HepG2 (cell line): ENCODE data around the gene MAPK7. TPM values are rescaled to one million over a fixed set of nuclear protein-coding genes. Genes with fewer than 3 reads are reported as not detected.

Experiments used
- ATAC-seq: fragments of 200-7000 bp; cut with Tn5 transposase; 3 replicates; pipeline ENCODE4 v1.9.1; 2020; ENCODE audit warnings: mild to moderate bottlenecking, moderate library complexity
- BruUV-seq: library from RNA; stranded (reverse); fragments of 400-500 nt; replicated peaks from 2 replicates; lab custom pipeline; 2021; lab: Mats Ljungman, UMichigan
- CTCF ChIA-PET: fragments of 300-600 bp; formaldehyde crosslinking; extraction: SDS; loops from one replicate; lab custom pipeline; 2021; ENCODE audit warnings: low total read pairs, inconsistent platforms, low intra/inter-chr PET ratio; lab: Yijun Ruan, JAX
- POLR2A ChIA-PET: fragments of 350-600 bp; sonication (Branson Sonifier 250); formaldehyde crosslinking; loops from one replicate; lab custom pipeline; 2020; ENCODE audit warnings: antibody characterized with exemption, inconsistent platforms; lab: Yijun Ruan, JAX
- DNase-seq: peaks from one replicate; pipeline ENCODE4 v3.0.0-alpha.2; 2015; ENCODE audit warnings: low spot score
- FAIRE-seq: peaks from 3 replicates; lab custom pipeline; 2011; peaks lifted over from hg19 to GRCh38; lab: Jason Lieb, UNC
- H2AFZ ChIP-seq: one replicate; pipeline ENCODE4 v1.6.1; 2011; ENCODE audit warnings: low read length, inconsistent platforms
- H3K27ac ChIP-seq: fragments of 300-600 bp; 3 replicates; pipeline ENCODE4 v1.8.0; 2011; ENCODE audit warnings: mixed run types, mild to moderate bottlenecking, mixed read lengths, low read length, inconsistent platforms; ENCODE audit not compliant: insufficient read depth; ENCODE audit errors: extremely low read length
- H3K27me3 ChIP-seq, 2 experiments: fragments of 200-600 bp in 1 of 2; 2 replicates in 1 of 2; 3 replicates in 1 of 2; pipeline versions ENCODE4 v1.6.0 to v1.8.0; 2011; ENCODE audit warnings: low read length in 2 of 2, mild to moderate bottlenecking in 2 of 2, moderate library complexity in 2 of 2, inconsistent platforms in 1 of 2; ENCODE audit not compliant: insufficient read depth in 2 of 2, control insufficient read depth in 1 of 2
- H3K36me3 ChIP-seq, 2 experiments: fragments of 200-600 bp in 1 of 2; replicated peaks in 1 of 2; 2 replicates in 1 of 2; 3 replicates in 1 of 2; pipeline versions ENCODE4 v1.5.1 to v1.8.0; 2011; ENCODE audit warnings: low read length in 2 of 2, inconsistent platforms in 1 of 2; ENCODE audit not compliant: insufficient read depth in 2 of 2, control insufficient read depth in 1 of 2
- H3K4me1 ChIP-seq: 2 replicates; pipeline ENCODE4 v1.5.1; 2012; ENCODE audit warnings: low read length, inconsistent platforms; ENCODE audit not compliant: insufficient read depth
- H3K4me2 ChIP-seq: 2 replicates; pipeline ENCODE4 v1.6.0; 2011; ENCODE audit warnings: low read depth, low read length, inconsistent platforms
- H3K4me3 ChIP-seq, 3 experiments: fragments of 200-600 bp in 1 of 3; sonication (generic), shearing (Covaris generic) in 1 of 3; replicated peaks in 1 of 3; 2 replicates each; pipeline ENCODE4 v1.5.1; 2011 to 2016; ENCODE audit warnings: low read length in 3 of 3, inconsistent platforms in 2 of 3, low read depth in 2 of 3, mild to moderate bottlenecking in 2 of 3, control low read depth in 1 of 3, mixed read lengths in 1 of 3; ENCODE audit not compliant: insufficient read depth in 1 of 3
- H3K79me2 ChIP-seq: one replicate; pipeline ENCODE4 v1.6.1; 2011; ENCODE audit warnings: low read length, inconsistent platforms; ENCODE audit not compliant: insufficient read depth
- H3K9ac ChIP-seq: 2 replicates; pipeline ENCODE4 v1.6.0; 2011; ENCODE audit warnings: mild to moderate bottlenecking, low read depth, low read length, inconsistent platforms; ENCODE audit not compliant: insufficient read depth
- H3K9me3 ChIP-seq: 2 replicates; pipeline ENCODE4 v1.5.1; 2012; ENCODE audit warnings: mild to moderate bottlenecking, low read length
- H4K20me1 ChIP-seq: 2 replicates; pipeline ENCODE4 v1.6.0; 2011; ENCODE audit warnings: inconsistent platforms, mild to moderate bottlenecking, low read length, moderate library complexity; ENCODE audit not compliant: insufficient read depth
- AGO2 ChIP-seq: fragments of 200-400 bp; formaldehyde crosslinking; optimal IDR thresholded peaks from 2 replicates; pipeline ENCODE3; 2017; ENCODE audit warnings: mild to moderate bottlenecking, low read depth, low read length, moderate library complexity
- ATAD3A ChIP-seq: sonication (generic); formaldehyde crosslinking; IDR thresholded peaks from 2 replicates; pipeline ENCODE4 v1.4.0; 2020; ENCODE audit warnings: missing genetic modification reagents
- CBFB ChIP-seq: sonication (generic); formaldehyde crosslinking; IDR thresholded peaks from 2 replicates; pipeline ENCODE4 v1.4.0; 2020; ENCODE audit warnings: missing genetic modification reagents
- FOXP1 ChIP-seq, 2 experiments: fragments of 450-650 bp in 1 of 2; IDR thresholded peaks; 2 replicates each; pipeline ENCODE4 v1.6.1; 2017 to 2018; ENCODE audit warnings: antibody characterized with exemption in 1 of 2
- YEATS2 ChIP-seq: sonication (generic); formaldehyde crosslinking; IDR thresholded peaks from 2 replicates; pipeline ENCODE4 v1.4.0; 2020; ENCODE audit warnings: missing genetic modification reagents, borderline replicate concordance
- WGBS: methylation state at CpG from one replicate; pipeline ENCODE4 v1.1.6; 2017; ENCODE audit warnings: low lambda C conversion rate; 5-methylcytosine and 5-hydroxymethylcytosine counted together
- in situ Hi-C: cut with HindIII; loops from 2 replicates; pipeline ENCODE4 v1.10.0; 2017; ENCODE audit warnings: low pct_unique_long_range_greater_than_20kb; ENCODE audit not compliant: extremely low pct_ligation_motif_present
- intact Hi-C: fragments of 100-400 bp; cut with micrococcal nuclease; formaldehyde crosslinking; loops from one replicate; pipeline ENCODE4 v1.10.0; 2022; ENCODE audit not compliant: unreplicated experiment
- polyA plus RNA-seq, 8 experiments: library from polyadenylated mRNA; depleted of rRNA in 3 of 8; stranded (reverse) in 7 of 8; unstranded in 1 of 8; fragments of >200 nt; fragmentation: Illumina TruSeq in 4 of 8; extraction: Trizol in 4 of 8; gene quantifications; 2 replicates each; pipeline versions ENCODE4 v1.2.1 to v1.2.3, GENCODE V29; 2011 to 2016; ENCODE audit warnings: low read depth in 4 of 8, missing spikeins in 1 of 8, mixed read lengths in 1 of 8; ENCODE audit not compliant: insufficient read depth in 1 of 8
- total RNA-seq, 5 experiments: library from RNA; depleted of rRNA; stranded (reverse); fragments of >200 nt; fragmentation: Illumina TruSeq; extraction: Trizol; gene quantifications; 2 replicates each; pipeline ENCODE4 v1.2.3, GENCODE V29; 2016; ENCODE audit warnings: low read depth in 1 of 5
- TF ChIP-seq, protein P1 (sequence below), 2 experiments: sonication (generic) in 1 of 2; formaldehyde crosslinking in 1 of 2; IDR thresholded peaks; 2 replicates each; pipeline versions ENCODE4 v1.6.1 to v1.9.0; 2014 to 2022; ENCODE audit warnings: antibody characterized with exemption in 1 of 2, borderline replicate concordance in 1 of 2, inconsistent platforms in 1 of 2, low read depth in 1 of 2, missing genetic modification reagents in 1 of 2
- TF ChIP-seq, protein P2 (sequence below): sonication (generic); formaldehyde crosslinking; IDR thresholded peaks from 2 replicates; pipeline ENCODE4 v1.4.0; 2020; ENCODE audit warnings: missing genetic modification reagents

The MAPK7 gene
- total and polyA plus RNA-seq, 2 of the 13 experiments (the other 11 are each of a cell fraction or from before 2014, with no cell fraction given): 2.9 to 5.9 TPM

DNA sequence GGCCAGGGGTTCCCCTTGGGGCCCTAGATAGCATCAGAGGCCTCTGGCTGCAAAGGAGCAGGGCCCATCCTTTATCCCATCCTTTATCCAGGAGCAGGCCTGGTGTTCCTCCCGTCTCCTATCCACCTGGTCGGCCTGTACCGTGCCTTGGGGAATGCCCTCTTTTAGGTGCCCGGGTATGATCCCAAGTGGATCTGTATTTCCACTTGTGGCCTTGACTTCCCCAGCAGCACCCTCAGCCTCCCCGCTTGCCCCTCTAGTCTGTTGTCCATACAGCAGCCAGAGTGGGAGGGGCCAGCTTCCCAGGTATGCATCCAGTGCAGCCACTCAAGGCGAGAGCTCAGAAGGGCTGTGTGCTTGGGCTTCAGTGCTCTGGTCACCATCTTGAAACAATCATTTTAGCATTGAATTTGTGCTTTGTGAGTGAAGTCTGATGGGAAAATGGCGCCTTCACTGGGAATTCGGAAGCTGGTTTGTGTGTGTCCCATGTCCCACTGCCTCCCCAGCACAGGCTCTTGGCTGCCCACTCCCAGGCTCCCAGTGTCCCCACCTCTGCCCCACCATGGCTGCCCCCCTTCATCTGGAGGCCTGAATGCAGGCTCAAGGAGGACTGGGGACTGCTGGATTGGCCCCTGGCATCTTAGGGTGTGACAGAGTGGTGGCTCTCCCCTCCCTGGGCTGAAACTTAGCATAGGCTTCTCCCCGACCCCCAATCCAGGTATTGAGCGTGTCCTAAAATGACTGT, 29.5 kb downstream of the MAPK7 start:
- POLR2A ChIA-PET: no interaction called here
- intact Hi-C loops (no loop called here), in situ Hi-C loops (no loop called here)
- 76% methylated on average over 7 of the region's 10 CpGs for WGBS
- no peaks in the 10 kb centered on the region for H4K20me1 ChIP-seq
- no peak overlapping the region for H3K4me2 ChIP-seq
- DNase-seq (no peak), FAIRE-seq (no peak), ATAC-seq (no peak)
- H3K9ac ChIP-seq: no peak overlapping the region
- no peaks in the 10 kb centered on the region for H3K9me3 ChIP-seq
- TF ChIP-seq ATAD3A (CRISPR knock-in tag) (no peak), FOXP1 (IDR thresholded peaks at IDR 0.05) (no peak), FOXP1 (CRISPR knock-in tag; IDR thresholded peaks at IDR 0.05) (no peak), CBFB (no peak), AGO2 (no peak), YEATS2 (CRISPR knock-in tag) (no peak)
- TF ChIP-seq, protein P1, sequence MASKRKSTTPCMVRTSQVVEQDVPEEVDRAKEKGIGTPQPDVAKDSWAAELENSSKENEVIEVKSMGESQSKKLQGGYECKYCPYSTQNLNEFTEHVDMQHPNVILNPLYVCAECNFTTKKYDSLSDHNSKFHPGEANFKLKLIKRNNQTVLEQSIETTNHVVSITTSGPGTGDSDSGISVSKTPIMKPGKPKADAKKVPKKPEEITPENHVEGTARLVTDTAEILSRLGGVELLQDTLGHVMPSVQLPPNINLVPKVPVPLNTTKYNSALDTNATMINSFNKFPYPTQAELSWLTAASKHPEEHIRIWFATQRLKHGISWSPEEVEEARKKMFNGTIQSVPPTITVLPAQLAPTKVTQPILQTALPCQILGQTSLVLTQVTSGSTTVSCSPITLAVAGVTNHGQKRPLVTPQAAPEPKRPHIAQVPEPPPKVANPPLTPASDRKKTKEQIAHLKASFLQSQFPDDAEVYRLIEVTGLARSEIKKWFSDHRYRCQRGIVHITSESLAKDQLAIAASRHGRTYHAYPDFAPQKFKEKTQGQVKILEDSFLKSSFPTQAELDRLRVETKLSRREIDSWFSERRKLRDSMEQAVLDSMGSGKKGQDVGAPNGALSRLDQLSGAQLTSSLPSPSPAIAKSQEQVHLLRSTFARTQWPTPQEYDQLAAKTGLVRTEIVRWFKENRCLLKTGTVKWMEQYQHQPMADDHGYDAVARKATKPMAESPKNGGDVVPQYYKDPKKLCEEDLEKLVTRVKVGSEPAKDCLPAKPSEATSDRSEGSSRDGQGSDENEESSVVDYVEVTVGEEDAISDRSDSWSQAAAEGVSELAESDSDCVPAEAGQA (IDR thresholded peaks at IDR 0.05; ENCODE audit: low read depth): no peak
- TF ChIP-seq, protein P1 (CRISPR knock-in tag; IDR thresholded peaks at IDR 0.05; ENCODE audit: borderline replicate concordance): no peak
- TF ChIP-seq, protein P2, sequence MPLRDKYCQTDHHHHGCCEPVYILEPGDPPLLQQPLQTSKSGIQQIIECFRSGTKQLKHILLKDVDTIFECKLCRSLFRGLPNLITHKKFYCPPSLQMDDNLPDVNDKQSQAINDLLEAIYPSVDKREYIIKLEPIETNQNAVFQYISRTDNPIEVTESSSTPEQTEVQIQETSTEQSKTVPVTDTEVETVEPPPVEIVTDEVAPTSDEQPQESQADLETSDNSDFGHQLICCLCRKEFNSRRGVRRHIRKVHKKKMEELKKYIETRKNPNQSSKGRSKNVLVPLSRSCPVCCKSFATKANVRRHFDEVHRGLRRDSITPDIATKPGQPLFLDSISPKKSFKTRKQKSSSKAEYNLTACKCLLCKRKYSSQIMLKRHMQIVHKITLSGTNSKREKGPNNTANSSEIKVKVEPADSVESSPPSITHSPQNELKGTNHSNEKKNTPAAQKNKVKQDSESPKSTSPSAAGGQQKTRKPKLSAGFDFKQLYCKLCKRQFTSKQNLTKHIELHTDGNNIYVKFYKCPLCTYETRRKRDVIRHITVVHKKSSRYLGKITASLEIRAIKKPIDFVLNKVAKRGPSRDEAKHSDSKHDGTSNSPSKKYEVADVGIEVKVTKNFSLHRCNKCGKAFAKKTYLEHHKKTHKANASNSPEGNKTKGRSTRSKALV (CRISPR knock-in tag): no peak
- CTCF ChIA-PET: no interaction called here
- H3K27ac ChIP-seq: no peak overlapping the region
- H3K36me3 ChIP-seq: no peaks in the 10 kb centered on the region
- no TSS peak for BruUV-seq
- H2AFZ ChIP-seq: no peak overlapping the region
- no peaks in the 10 kb centered on the region for H3K4me1 ChIP-seq
- H3K79me2 ChIP-seq: no peaks in the 10 kb centered on the region
- peaks cover 12 to 29% of the 10 kb centered on the region in 2 experiments for H3K27me3 ChIP-seq
- no peak overlapping the region for H3K4me3 ChIP-seq
